DMS53 treated with DMSO at 0.1 percent for 48 hours (cell line): ENCODE data around the gene ATP8B3.

Source experiments
- DNase-seq: peaks from one replicate; lab custom pipeline; 2025; ENCODE audit not compliant: unreplicated experiment; lab: John Stamatoyannopoulos, UW

Gene ATP8B3

GRCh38 chr19:1851654-1852580 lies 39.8 kb upstream of the ATP8B3 start:
- DNase-seq = no peak

- no peak for DNase-seq
Measured at GRCh38 chr19:1850809-1851653, 39.0 kb upstream of the ATP8B3 start.

- DNase-seq = no peak
Measured at GRCh38 chr19:1849886-1850398, 37.9 kb upstream of the ATP8B3 start.

- no peak for DNase-seq
Measured at GRCh38 chr19:1849132-1849474, 37.0 kb upstream of the ATP8B3 start.

- peak; percentile 84 for DNase-seq
Measured at GRCh38 chr19:1848399-1849131, 36.5 kb upstream of the ATP8B3 start, which contains the start of gene REXO1. Gene REXO1, minus strand, starts transcription at chr19:1848483. Its CDS starts 125 bp downstream, at chr19:1848358.

GRCh38 chr19:1847684-1848398 lies 35.8 kb upstream of the ATP8B3 start:
- DNase-seq = no peak

- DNase-seq = no peak
Measured at GRCh38 chr19:1847348-1847683, 35.2 kb upstream of the ATP8B3 start.

DNA sequence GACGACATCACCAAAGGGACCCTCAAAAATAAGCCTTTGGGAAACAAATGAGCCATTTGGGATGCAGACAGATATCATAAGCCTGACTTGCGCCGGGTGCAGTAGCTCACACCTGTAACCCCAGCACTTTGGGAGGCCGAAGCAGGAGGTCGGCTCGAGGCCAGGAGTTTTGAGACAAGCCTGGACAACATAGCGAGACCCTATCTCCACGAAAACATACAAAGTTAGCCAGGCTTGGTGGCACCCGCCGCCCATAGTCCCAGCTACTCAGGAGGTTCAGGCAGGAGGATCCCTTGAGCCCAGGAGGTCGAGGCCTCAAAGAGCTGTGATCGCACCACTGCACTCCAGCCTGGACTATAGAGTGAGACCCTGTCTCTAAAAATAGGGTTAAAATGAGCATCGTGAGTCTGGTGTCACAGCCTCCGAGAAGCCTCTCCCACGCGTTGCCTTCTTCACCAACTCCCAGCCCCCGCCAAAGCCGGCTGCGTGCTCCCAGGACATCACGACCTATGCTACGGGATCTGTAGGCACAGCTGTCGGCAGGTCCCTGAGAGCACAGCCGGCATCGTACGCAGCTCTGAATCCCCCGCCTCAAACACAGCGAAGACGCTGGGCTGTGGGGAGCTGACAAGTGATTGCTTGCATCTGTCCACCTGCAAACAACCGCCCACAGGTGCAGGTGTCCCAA lies 34.6 kb upstream of the ATP8B3 start:
- DNase-seq = no peak

DNA sequence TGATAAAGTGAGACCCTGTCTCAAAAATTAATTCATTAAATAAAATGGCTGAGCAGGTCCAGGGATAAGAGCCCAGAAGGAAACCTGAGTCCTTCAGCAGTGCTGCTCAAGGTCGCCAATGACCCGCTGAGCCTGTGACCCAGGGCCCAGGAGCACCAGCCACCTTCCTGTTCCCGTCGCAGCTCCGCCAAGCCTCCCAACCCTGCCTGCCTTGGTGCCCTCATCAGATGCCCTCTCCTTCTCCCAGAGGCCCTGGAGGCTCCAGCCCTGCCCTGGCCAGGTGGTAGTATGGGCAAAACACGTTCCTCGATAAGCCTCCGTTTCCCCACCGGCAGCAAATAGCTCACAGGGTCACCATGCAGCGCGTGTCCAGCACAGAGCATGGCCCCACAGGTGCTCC lies 33.6 kb upstream of the ATP8B3 start:
- DNase-seq = no peak

- no peak for DNase-seq
Measured at GRCh38 chr19:1845125-1845515, 33.0 kb upstream of the ATP8B3 start.

GRCh38 chr19:1844513-1845124 lies 32.5 kb upstream of the ATP8B3 start:
- DNase-seq = no peak

DNA sequence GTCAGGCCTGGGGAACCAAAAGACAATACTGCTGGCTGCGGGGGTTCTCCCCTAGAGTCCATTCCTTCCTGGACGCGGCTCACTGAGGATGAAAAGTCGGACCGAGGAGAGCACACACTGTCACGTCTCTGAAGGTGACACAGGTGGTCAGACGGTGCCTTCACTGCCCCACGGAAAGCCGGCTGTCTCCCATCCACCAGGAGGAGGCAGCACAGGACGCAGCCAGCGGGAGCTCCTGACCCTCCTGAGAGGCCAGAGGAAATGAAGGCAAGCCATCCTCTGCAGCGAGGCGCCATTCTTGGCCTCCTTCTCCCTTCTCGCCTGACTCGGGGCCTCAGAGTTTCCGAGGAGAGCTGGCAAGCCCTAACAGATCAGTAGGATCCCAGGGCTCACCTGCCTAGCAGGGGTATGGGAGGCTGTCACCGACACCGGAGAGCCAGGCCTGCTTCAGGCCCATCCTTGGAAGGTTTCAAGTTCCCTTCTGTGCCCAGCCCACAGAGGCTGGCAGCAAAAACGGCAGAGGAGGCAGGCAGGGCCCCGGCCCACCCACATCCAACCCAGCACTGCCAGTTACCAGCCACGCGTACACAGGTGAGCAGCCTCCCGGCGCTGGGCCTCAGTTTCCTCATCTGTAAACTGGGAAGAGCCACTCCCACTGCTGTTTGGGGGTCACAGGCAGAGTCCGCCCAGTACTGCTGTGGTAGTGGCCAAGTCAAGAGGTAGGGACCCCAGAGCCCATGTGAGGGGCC lies 31.7 kb upstream of the ATP8B3 start:
- no peak for DNase-seq

DNA sequence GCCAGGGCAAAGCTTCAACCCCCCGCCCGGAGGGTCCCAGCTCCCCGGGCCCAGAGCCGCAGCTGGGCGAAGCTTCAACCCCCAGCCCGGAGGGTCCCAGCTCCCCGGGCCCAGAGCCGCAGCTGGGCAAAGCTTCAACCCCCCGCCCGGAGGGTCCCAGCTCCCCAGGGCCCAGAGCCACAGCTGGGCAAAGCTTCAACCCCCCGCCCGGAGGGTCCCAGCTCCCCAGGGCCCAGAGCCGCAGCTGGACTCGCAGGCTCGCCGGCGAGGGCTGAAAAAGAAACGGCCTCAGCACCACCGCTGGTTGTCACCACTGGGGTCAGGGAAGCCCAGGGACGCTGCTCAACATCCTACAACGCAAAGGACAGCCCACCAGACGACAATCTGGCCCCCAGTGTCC lies 31.0 kb upstream of the ATP8B3 start:
- DNase-seq = no peak

GRCh38 chr19:1841209-1841924 lies 29.3 kb upstream of the ATP8B3 start:
- DNase-seq = no peak

DNA sequence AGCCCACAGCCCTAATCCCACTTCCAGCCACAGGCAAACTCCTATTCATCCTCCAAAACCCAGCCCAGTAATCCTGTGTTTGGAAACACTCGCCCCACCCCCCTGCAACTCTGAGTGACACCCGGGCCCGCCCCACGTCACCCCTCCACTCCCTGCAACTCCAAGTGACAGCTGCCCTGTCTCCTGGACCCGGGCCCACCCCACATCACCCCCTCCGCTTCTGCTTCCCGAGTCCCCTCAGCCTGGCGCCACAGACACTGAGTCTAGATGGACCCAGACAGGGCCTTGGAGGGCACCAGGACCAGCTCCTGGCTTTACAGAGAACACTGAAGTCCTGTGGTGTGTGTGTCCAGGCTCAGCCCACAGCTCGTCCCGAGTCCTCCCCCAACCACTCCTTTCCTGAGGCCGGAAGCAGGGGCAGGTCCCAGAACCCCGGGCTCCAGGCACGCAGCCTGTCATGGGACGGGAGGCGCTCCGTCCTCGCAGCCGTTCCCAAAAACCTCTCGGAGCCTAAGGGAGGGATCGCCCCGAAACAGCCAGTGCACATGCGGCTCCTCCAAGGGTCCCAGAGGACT lies 28.6 kb upstream of the ATP8B3 start:
- no peak for DNase-seq

- no peak for DNase-seq
Measured at GRCh38 chr19:1839658-1840540, 27.8 kb upstream of the ATP8B3 start.

DNA sequence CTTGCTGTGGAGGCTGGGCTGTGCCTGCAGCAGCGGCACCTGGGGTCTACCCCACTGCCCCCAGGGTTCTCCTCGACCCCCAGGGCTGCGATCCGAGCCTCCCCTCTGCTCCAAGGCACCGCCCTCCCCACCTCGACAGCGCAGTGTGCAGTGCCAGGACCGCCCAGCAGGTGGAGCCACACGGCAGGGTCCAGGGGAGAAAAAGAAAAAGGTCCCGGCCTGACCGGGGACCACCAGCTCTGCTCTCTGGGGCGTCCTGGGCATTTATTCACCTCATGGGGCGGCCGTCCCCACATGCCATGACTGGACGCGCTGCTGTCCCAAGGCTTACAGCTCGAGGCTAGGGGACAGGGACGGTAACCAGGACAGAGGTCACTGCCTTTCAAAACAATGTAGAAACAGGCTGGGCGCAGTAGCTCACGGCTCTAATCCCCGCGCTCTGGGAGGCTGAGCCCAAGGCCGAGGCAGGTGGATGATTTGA lies 25.6 kb upstream of the ATP8B3 start:
- DNase-seq = no peak
